HL-60 (cell line): Measurements from ENCODE around the gene ZNF718.

Experiments
- CTCF ChIP-seq: IDR thresholded peaks from one replicate; pipeline ENCODE4 v1.5.1; 2011; ENCODE audit warnings: low read length, control low read depth, inconsistent platforms; ENCODE audit not compliant: insufficient read depth
- POLR2AphosphoS5 ChIP-seq: IDR thresholded peaks from 2 replicates; pipeline ENCODE4 v1.6.1; 2012; ENCODE audit warnings: low read depth

GRCh38 chr4:147233-147632 is 22.9 kb downstream of the ZNF718 start:
- no peak for TF ChIP-seq CTCF
- TF ChIP-seq POLR2AphosphoS5 = no peak
